ENCODE measurements around the gene VSIG10.

VSIG10 gene

DNA sequence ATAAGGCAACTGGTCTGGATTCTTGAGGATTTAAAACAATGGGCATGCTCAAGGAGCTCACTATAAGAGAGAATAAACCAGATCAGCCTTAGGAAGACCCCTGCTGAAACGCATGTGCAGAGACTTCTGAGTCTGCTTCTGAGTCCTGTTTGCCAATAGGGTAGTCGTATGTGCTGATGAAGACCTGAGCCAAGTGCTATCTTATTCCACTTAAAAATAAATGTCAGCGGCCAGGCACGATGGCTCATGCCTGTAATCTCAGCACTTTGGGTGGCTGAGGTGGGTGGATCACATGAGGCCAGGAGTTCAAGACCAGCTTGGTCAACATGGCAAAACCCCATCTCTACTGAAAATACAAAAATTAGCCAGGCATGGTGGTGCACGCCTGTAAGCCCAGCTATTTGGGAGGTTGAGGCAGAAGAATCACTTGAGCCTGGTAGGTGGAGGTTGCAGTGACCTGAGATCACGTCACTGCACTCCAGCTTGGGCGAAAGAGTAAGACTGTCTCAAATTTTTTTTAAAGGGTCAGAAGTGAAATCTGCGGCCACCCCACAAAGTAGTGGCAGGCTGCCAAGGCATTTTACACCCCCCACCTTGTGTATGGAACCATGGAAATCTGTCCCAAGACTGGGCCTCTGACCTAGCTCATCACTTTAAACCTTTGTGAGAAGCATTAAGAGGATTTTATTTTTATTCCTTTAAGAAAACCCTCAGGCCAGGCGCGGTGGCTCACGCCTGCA lies 67.0 kb downstream of the VSIG10 start:
- H3K4me3 ChIP-seq (ENCODE audit: low read depth, low read length): no peak overlapping the region
- DNase-seq (ENCODE audit: low read depth): no peak
- TF ChIP-seq, protein P1, sequence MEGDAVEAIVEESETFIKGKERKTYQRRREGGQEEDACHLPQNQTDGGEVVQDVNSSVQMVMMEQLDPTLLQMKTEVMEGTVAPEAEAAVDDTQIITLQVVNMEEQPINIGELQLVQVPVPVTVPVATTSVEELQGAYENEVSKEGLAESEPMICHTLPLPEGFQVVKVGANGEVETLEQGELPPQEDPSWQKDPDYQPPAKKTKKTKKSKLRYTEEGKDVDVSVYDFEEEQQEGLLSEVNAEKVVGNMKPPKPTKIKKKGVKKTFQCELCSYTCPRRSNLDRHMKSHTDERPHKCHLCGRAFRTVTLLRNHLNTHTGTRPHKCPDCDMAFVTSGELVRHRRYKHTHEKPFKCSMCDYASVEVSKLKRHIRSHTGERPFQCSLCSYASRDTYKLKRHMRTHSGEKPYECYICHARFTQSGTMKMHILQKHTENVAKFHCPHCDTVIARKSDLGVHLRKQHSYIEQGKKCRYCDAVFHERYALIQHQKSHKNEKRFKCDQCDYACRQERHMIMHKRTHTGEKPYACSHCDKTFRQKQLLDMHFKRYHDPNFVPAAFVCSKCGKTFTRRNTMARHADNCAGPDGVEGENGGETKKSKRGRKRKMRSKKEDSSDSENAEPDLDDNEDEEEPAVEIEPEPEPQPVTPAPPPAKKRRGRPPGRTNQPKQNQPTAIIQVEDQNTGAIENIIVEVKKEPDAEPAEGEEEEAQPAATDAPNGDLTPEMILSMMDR (IDR thresholded peaks at IDR 0.05; ENCODE audit: low read depth, low read length): no peak
- TF ChIP-seq POLR2A (IDR thresholded peaks at IDR 0.05; ENCODE audit: extremely low read depth, insufficient read length) (no peak), MYC (IDR thresholded peaks at IDR 0.05; ENCODE audit: low read depth, low read length) (no peak), MAX (IDR thresholded peaks at IDR 0.05; ENCODE audit: low read depth, low read length) (no peak)

DNA sequence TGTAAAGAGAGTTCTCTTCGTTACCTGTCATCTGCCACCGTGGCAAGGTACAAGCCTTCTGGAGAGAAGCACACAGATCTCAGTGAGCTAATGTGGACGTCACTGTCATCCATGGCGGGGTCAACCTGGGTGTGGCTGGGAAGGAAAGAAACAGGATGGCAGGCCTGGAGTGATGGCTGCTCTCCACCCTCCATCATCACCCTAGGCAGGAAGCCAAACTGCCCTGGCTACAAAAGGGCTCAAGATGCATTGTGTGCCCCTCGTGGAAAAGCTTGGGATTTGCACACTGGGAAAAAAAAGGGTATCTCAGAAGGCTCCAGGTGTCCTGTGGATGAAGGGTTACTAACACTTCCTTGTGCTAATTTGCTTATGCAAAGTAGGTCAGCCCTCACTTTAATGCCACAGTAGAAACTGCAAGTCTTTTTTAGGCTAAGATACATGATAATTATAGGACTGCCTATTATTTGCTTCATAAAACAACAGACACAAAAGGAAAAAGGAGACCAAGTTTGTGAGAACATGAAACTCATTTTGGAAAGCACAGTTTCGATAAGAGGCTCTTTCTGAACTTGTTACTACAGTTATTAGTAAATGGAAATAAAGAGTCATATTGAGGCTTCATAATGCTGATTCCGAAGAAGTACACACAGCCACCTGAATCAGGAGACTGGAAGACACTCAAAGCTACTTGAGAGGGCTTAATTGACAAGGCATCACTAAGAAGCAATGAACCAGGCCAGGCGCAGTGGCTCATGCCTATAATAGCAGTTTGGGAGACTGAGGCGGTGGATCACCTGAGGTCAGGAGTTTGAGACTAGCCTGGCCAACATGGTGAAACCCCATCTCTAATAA lies 68.4 kb downstream of the VSIG10 start:
- DNase-seq (ENCODE audit: low read depth): no peak
- H3K4me3 ChIP-seq (ENCODE audit: low read depth, low read length): no peak overlapping the region
- TF ChIP-seq MAX (IDR thresholded peaks at IDR 0.05; ENCODE audit: low read depth, low read length): no peak
- TF ChIP-seq POLR2A (IDR thresholded peaks at IDR 0.05; ENCODE audit: extremely low read depth, insufficient read length): no peak
- no peak for TF ChIP-seq MYC (IDR thresholded peaks at IDR 0.05; ENCODE audit: low read depth, low read length)
- TF ChIP-seq, protein P1 (IDR thresholded peaks at IDR 0.05; ENCODE audit: low read depth, low read length): no peak

GRCh38 chr12:118034429-118035189 lies 69.2 kb downstream of the VSIG10 start:
- TF ChIP-seq, protein P1 (IDR thresholded peaks at IDR 0.05; ENCODE audit: low read depth, low read length): peak; percentile 18
- TF ChIP-seq MYC (IDR thresholded peaks at IDR 0.05; ENCODE audit: low read depth, low read length) (no peak), POLR2A (IDR thresholded peaks at IDR 0.05; ENCODE audit: extremely low read depth, insufficient read length) (no peak), MAX (IDR thresholded peaks at IDR 0.05; ENCODE audit: low read depth, low read length) (no peak; the same call in 1 of the 2 replicates)
- H3K4me3 ChIP-seq (ENCODE audit: low read depth, low read length): no peak overlapping the region
- peak; percentile 27 for DNase-seq (ENCODE audit: low read depth)

GRCh38 chr12:118033902-118034301 lies 69.9 kb downstream of the VSIG10 start:
- no peak for DNase-seq (ENCODE audit: low read depth)
- TF ChIP-seq MAX (IDR thresholded peaks at IDR 0.05; ENCODE audit: low read depth, low read length): no peak
- TF ChIP-seq POLR2A (IDR thresholded peaks at IDR 0.05; ENCODE audit: extremely low read depth, insufficient read length): no peak
- TF ChIP-seq, protein P1 (IDR thresholded peaks at IDR 0.05; ENCODE audit: low read depth, low read length): no peak
- TF ChIP-seq MYC (IDR thresholded peaks at IDR 0.05; ENCODE audit: low read depth, low read length): no peak

DNA sequence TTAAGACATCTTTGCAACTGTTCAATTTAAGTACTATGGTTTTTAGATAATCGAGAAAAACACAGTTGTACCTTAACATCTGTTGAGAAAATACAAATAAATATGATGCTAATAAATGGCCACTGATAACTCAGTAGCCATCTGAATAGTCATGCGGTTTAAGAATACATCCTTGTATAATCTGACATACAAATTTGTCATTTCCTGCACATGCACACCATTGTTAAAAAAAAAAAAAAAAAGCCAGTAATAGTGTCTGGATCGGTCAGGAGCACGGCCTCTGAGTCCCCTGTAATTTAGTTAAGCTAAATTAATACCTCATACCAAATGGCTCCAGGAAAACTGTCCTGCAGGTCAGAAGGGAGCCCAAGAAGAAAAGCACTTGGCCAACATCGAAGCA lies 70.5 kb downstream of the VSIG10 start:
- no peak overlapping the region for H3K4me3 ChIP-seq (ENCODE audit: low read depth, low read length)
- DNase-seq (ENCODE audit: low read depth): no peak
- TF ChIP-seq MYC (IDR thresholded peaks at IDR 0.05; ENCODE audit: low read depth, low read length) (no peak), POLR2A (IDR thresholded peaks at IDR 0.05; ENCODE audit: extremely low read depth, insufficient read length) (no peak), MAX (IDR thresholded peaks at IDR 0.05; ENCODE audit: low read depth, low read length) (no peak)
- TF ChIP-seq, protein P1 (IDR thresholded peaks at IDR 0.05; ENCODE audit: low read depth, low read length): no peak

More at GRCh38 chr12:118033902-118034301, 69.9 kb downstream of the VSIG10 start:
- H3K4me3 ChIP-seq (ENCODE audit: low read depth, low read length): no peak overlapping the region

Measured in NB4 (cell line).